Retinal pigment epithelial cell (primary cell): Measurements from ENCODE around the gene SHANK3.

Source experiments
- DNase-seq: peaks from one replicate; pipeline ENCODE4 v3.0.0-alpha.2; 2010; ENCODE audit warnings: low read depth
- H3K4me3 ChIP-seq: 2 replicates; pipeline ENCODE4 v1.5.1; 2011; ENCODE audit warnings: mild to moderate bottlenecking, low read length, control low read depth, moderate library complexity
- CTCF ChIP-seq: conservative IDR thresholded peaks from 2 replicates; pipeline ENCODE4 v1.5.1; 2011; ENCODE audit warnings: low read depth, low read length, control low read depth, inconsistent platforms

Gene SHANK3

DNA sequence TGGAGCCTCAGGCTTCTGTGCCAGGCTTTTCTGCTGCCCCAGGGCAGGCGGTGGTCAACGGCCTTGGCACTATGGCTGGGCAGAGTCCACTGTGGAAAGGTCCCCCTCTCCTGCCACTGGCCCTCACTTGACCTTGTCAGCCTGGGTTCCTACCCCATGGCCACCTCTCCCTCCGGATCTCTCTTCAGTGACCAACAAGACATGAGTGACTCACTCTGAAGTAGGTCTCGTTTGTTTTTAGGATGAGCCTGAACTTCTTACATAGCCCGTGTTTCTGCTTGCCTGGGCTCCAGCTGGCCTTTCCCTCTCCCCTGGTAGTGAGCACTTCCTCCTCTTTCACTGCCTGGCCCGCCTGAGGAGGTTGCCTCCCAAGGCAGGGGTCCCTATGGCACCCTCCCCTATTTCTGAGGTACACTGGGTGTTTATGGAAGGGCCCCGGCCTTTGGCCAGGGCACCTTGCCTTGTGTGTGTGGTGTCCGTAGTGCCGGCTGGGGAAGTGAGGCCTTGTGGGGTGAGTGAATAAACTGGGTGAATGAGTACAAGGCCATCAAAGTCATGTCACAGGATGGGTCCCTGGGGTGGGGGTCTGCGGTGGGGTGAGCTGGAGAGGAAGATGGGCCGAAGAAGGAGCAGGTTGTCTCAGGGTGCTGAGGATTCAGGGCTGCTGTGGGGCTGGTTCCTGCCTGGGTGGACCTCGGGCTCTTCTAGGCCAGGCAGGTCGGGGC is 5.0 kb downstream of the SHANK3 start:
- no peak for DNase-seq
- no peak for TF ChIP-seq CTCF
- H3K4me3 ChIP-seq: no peak overlapping the region

DNA sequence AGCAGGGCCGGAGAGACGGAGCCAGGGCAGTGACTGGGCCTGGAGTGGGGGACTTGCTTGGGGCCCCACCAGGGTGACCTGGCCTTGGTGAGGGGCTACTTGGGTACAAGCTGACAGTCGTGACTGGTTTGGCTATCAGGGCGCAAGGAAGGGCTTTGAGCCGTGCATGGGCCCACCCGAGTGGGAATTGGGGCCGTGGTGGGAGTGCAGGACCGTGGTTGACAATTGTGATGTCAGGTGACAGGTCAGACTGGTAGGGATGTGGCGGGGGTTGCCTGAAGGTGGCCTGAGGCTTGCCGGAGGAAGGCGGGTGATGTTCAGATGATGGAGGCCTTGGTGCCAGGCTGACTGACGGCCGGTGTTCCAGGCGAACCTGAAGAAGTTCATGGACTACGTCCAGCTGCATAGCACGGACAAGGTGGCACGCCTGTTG is 5.6 kb downstream of the SHANK3 start:
- DNase-seq: no peak
- H3K4me3 ChIP-seq: no peak overlapping the region
- TF ChIP-seq CTCF: no peak

GRCh38 chr22:50678651-50679521 is 6.3 kb downstream of the SHANK3 start:
- no peak overlapping the region for H3K4me3 ChIP-seq
- DNase-seq: no peak

GRCh38 chr22:50683086-50683993 is 10.7 kb downstream of the SHANK3 start:
- no peak overlapping the region for H3K4me3 ChIP-seq
- no peak for DNase-seq
- TF ChIP-seq CTCF: no peak

More at GRCh38 chr22:50678651-50679521, 6.3 kb downstream of the SHANK3 start:
- no peak for TF ChIP-seq CTCF

DNA sequence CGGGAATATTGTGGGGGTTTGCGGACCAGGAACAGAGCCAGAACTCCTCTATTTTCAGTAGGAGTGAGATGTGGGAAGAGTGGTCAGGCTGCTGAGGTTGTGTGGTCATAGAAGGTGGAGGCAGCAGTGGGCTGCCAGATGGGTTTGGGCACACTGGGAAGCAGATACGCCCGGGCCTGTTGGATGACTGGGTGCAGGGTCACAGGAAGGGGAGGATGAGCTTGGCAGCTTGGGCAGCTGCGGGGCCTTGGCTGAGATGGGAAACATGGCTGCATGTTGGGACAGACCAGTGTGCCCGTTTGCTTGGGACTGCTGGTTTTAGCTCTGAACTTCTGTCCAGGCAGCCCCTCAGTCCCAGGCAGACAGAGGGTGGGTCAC is 11.4 kb downstream of the SHANK3 start:
- no peak overlapping the region for H3K4me3 ChIP-seq
- DNase-seq: no peak
- no peak for TF ChIP-seq CTCF

GRCh38 chr22:50684501-50684900 is 11.9 kb downstream of the SHANK3 start:
- no peak overlapping the region for H3K4me3 ChIP-seq
- TF ChIP-seq CTCF: no peak
- DNase-seq: no peak
